Upper lobe of right lung (tissue), 1 donor: ENCODE measurements around the gene MYO5B. TPM values are rescaled to one million over a fixed set of nuclear protein-coding genes. Genes with fewer than 3 reads are reported as not detected.
"Not testable (repeated sequence)": the region's sequence is repeated elsewhere in the genome, so short reads cannot be mapped to it uniquely, and the experiment has no call there.

ENCODE experiments used
- ATAC-seq: fragments of 200-7000 bp; cut with Tn5 transposase; one replicate; pipeline ENCODE4 v1.9.1; 2020; ENCODE audit warnings: mild to moderate bottlenecking, moderate library complexity
- DNase-seq: peaks from one replicate; pipeline ENCODE4 v3.0.0-alpha.2; 2020
- H3K27ac ChIP-seq: fragments of 200-600 bp; one replicate; pipeline ENCODE4 v1.8.0; 2022
- H3K27me3 ChIP-seq: fragments of 200-600 bp; one replicate; pipeline ENCODE4 v1.8.0; 2022; ENCODE audit warnings: mild to moderate bottlenecking
- H3K36me3 ChIP-seq: fragments of 200-600 bp; one replicate; pipeline ENCODE4 v1.8.0; 2022
- H3K4me1 ChIP-seq: fragments of 200-600 bp; one replicate; pipeline ENCODE4 v1.8.0; 2022
- H3K4me3 ChIP-seq: fragments of 200-600 bp; one replicate; pipeline ENCODE4 v1.8.0; 2022; ENCODE audit warnings: mild to moderate bottlenecking
- H3K9me3 ChIP-seq: fragments of 200-600 bp; one replicate; pipeline ENCODE4 v1.8.0; 2022
- intact Hi-C: fragments of 100-400 bp; cut with DNase I; formaldehyde crosslinking; loops from one replicate; pipeline ENCODE4 v1.11.0; 2022
- long read RNA-seq: library from polyadenylated mRNA; unstranded; transcript quantifications from one replicate; pipeline ENCODE4 v2.0.0, GENCODE V29; 2021
- total RNA-seq: library from RNA; stranded (reverse); fragmentation: NEBNext Ultra II Directional; extraction: Animal tissue kit (Norgen Biotek cat#: 25700); gene quantifications from one replicate; pipeline ENCODE4 v1.2.1, GENCODE V29; 2021
- TF ChIP-seq, protein P1 (sequence below): fragments of 200-600 bp; IDR thresholded peaks from one replicate; pipeline ENCODE4 v1.8.0; 2022; ENCODE audit warnings: antibody characterized with exemption
- donor health status: DM: no; HTN: yes; CAD: no; lungs with severe emphysema.

MYO5B gene
- 31.6 TPM for total RNA-seq
- long read RNA-seq, full-length matches to known transcripts = 3 of 37 reads
- long read RNA-seq, partial matches to known transcripts = 22 of 37 reads
- long read RNA-seq, other reads (novel, unspliced or antisense) = 12 of 37 reads

DNA sequence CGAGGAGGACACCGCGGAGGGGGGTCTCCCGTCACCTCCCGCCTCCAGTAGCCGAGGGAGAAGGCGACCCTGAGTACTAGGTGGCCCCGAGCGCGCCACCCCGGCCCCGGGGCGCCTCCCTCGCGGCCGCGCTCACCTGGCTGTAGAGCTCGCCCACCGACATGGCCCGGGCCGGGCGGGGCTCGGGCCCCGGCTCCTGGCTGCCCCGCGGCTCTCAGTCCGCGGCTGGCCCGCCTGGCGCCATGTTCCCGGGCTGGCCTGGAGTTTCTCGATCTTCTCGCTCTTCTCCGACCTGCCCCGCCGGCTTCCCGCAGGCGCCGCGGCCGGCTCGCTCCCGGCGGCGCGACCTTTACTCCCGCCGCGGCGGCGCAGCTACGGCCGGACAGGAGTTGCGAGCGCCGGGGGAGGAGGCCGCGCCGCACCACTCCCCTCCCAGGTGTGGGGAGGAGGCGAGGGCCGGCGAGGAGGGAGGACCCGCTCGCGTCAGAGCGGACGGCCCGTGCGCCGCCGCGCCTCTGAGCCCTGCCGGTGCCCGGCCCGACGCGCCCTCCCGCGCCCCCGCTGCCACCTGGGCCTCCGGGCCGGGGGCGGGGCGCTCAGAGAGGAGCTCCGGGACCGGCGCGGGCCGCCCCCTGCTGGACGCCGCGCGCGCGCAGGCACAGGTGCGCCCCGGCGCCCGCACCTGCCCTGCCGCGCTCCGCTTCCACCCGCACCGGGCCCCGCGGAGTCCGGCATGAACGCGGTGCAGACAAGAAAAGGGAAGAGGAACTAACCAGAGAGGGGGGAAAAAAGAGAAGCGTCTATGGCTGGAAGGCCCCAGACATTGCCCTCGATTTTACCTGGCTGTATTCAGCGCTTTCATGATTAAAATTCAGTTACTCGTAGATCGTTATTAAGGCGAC, at the start of gene MYO5B:
Gene MYO5B (minus strand): TSS at position 517 of the 902 bp plus-strand sequence. CDS start 354 bp downstream, at position 163.
- TF ChIP-seq, protein P1, sequence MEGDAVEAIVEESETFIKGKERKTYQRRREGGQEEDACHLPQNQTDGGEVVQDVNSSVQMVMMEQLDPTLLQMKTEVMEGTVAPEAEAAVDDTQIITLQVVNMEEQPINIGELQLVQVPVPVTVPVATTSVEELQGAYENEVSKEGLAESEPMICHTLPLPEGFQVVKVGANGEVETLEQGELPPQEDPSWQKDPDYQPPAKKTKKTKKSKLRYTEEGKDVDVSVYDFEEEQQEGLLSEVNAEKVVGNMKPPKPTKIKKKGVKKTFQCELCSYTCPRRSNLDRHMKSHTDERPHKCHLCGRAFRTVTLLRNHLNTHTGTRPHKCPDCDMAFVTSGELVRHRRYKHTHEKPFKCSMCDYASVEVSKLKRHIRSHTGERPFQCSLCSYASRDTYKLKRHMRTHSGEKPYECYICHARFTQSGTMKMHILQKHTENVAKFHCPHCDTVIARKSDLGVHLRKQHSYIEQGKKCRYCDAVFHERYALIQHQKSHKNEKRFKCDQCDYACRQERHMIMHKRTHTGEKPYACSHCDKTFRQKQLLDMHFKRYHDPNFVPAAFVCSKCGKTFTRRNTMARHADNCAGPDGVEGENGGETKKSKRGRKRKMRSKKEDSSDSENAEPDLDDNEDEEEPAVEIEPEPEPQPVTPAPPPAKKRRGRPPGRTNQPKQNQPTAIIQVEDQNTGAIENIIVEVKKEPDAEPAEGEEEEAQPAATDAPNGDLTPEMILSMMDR = peak; percentile 25
- peaks cover 33% of the 10 kb centered on the region for H3K27me3 ChIP-seq
- intact Hi-C loops = no loop called here
- H3K4me3 ChIP-seq = peak within 1 kb of the TSS; percentile 55
- no peaks in the 10 kb centered on the region for H3K36me3 ChIP-seq
- H3K4me1 ChIP-seq = peaks cover 5% of the 10 kb centered on the region
- ATAC-seq (peak; percentile 97), DNase-seq (peak; percentile 93)
- no peaks in the 10 kb centered on the region for H3K9me3 ChIP-seq
- H3K27ac ChIP-seq = peak within 1 kb of the TSS; percentile 42

DNA sequence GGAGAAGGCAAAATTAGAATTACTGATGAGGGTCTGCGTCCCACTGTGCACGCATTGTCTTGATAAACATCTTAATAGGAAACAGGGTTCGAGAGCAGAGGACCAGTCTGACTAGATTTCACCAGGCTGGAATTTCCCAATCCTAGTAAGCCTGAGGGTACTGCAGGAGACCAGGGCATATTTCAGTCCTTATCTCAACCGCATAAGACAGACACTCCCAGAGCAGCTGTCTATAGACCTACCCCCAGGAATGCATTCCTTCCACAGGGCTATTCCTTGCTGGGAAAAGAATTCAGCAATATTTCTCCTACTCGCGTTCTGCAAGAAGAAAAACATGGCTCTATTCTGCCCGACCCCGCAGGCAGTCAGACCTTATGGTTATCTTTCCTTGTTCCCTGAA, 46.8 kb upstream of the MYO5B start:
- H3K4me3 ChIP-seq, H3K36me3 ChIP-seq, ATAC-seq, H3K9me3 ChIP-seq, H3K27ac ChIP-seq, H3K27me3 ChIP-seq, intact Hi-C loops, H3K4me1 ChIP-seq, DNase-seq: not testable (repeated sequence)

DNA sequence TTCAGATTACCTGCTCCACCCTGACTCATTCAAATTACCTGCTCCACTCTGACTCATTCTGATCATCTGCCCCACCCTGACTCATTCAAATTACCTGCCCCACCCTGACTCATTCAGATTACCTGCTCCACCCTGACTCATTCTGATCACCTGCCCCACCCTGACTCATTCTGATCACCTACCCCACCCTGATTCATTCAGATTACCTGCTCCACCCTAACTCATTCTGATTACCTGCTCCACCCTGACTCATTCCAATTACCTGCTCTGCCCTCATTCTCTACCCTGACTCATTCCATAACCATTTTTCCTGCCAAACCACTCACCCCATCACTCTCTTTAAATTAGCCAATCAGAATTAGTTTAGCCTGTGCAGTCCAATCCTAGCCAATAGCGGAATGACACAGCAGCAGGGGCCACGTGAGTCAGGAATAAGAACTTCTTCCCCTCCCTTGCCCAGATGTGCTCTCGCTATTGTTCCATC, 45.2 kb upstream of the MYO5B start:
- Histone ChIP-seq H3K27me3 (no peaks in the 10 kb centered on the region), H3K27ac (no peak overlapping the region), H3K36me3 (no peaks in the 10 kb centered on the region), H3K4me1 (no peaks in the 10 kb centered on the region), H3K9me3 (no peaks in the 10 kb centered on the region), H3K4me3 (no peak overlapping the region)
- ATAC-seq = no peak
- TF ChIP-seq, protein P1 = no peak
- DNase-seq = no peak
- intact Hi-C loops = no loop called here

DNA sequence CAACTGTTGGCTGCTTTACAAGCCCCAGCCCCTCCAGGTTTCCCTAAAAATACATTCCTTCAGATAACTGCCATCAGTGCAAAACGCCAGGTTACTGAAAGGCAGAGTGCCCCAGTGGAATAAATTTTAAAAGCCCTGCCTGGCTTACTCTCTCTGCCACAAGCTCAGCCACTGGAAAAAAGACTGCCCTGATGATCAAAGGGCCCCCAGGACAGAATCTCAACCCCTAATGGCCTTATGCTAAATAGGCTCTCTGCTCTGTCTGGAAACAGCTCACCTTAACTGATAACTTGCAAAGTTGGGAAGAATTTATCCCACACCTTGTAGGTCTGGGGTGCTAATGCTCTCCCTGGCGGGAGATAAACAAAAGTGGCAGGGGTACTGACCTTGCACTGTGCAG, 37.5 kb upstream of the MYO5B start:
- Histone ChIP-seq H3K27me3 (peaks cover 5% of the 10 kb centered on the region), H3K27ac (no peak overlapping the region), H3K9me3 (no peaks in the 10 kb centered on the region), H3K4me1 (no peaks in the 10 kb centered on the region), H3K4me3 (no peak overlapping the region), H3K36me3 (no peaks in the 10 kb centered on the region)
- TF ChIP-seq, protein P1 = no peak
- intact Hi-C loops = no loop called here
- ATAC-seq (no peak), DNase-seq (no peak)

DNA sequence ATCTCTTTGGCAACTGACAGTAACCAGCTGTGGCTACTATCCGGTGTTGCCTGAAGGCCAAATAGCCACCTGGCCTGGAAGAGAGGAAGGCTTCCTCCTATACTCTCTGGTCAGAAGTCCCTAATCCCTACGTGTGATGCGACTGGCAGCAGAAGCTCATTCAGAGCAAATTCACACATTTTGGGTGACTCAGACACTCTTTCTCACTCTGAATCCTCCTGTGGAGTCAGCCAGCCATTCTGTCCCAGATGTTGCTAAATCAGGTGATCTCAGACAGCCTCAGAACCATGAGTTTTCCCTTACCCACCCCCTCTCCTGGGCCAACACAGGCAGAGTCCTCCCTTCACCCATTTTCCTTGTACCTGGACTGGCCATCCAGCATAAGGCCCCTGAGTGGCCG, 36.7 kb upstream of the MYO5B start:
- no peak overlapping the region for H3K4me3 ChIP-seq
- no peak for ATAC-seq
- H3K36me3 ChIP-seq = no peaks in the 10 kb centered on the region
- H3K4me1 ChIP-seq = no peaks in the 10 kb centered on the region
- DNase-seq = no peak
- peaks cover 5% of the 10 kb centered on the region for H3K27me3 ChIP-seq
- TF ChIP-seq, protein P1 = no peak
- intact Hi-C loops = no loop called here
- no peaks in the 10 kb centered on the region for H3K9me3 ChIP-seq
- no peak overlapping the region for H3K27ac ChIP-seq

DNA sequence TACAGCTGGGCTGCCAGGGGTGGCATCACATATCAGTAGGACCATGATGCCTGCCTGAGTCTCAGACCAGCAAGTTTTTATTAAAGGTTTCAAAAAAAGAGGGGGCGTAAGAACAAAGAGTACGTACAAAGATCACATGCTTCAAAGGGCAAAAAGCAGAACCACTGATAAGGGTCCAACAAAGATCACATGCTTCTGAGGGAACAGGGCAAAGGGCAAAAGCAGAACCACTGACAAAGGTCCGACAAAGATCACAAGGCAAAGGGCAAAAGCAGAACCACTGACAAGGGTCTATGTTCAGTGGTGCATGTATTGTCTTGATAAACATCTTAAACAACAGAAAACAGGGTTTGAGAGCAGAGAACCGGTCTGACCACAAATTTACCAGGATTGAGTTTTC, 25.3 kb upstream of the MYO5B start:
- not testable (repeated sequence) for H3K36me3 ChIP-seq, H3K9me3 ChIP-seq, DNase-seq, H3K4me1 ChIP-seq, H3K27me3 ChIP-seq, H3K27ac ChIP-seq, ATAC-seq, H3K4me3 ChIP-seq
- intact Hi-C loops = loop anchor here (10.0 kb wide), 1 partner anchor 135 kb away; no protein-coding TSS in a partner anchor
